Fibroblast of lung (primary cell): Measurements from ENCODE around the gene STAT5A. TPM values are rescaled to one million over a fixed set of nuclear protein-coding genes. Genes with fewer than 3 reads are reported as not detected.
"Not testable (repeated sequence)": the region's sequence is repeated elsewhere in the genome, so short reads cannot be mapped to it uniquely, and the experiment has no call there.

Experiments
- DNase-seq, 2 donors: peaks; one replicate each; pipeline versions ENCODE4 v3.0.0 to v3.0.0-alpha.2; 2010; ENCODE audit warnings: low read depth in 2 of 2
- H2AFZ ChIP-seq: 2 replicates; pipeline ENCODE4 v1.5.1; 2012; ENCODE audit warnings: low read length, control low read depth, inconsistent platforms
- H3K27ac ChIP-seq: 2 replicates; pipeline ENCODE4 v1.5.1; 2011; ENCODE audit warnings: low read length, control low read depth; ENCODE audit not compliant: insufficient read depth
- H3K27me3 ChIP-seq: 2 replicates; pipeline ENCODE4 v1.5.1; 2011; ENCODE audit warnings: mild to moderate bottlenecking, low read length; ENCODE audit not compliant: control insufficient read depth, insufficient read depth
- H3K36me3 ChIP-seq: 2 replicates; pipeline ENCODE4 v1.5.1; 2011; ENCODE audit warnings: low read length; ENCODE audit not compliant: control insufficient read depth, insufficient read depth
- H3K4me1 ChIP-seq: 2 replicates; pipeline ENCODE4 v1.5.1; 2011; ENCODE audit warnings: low read length; ENCODE audit not compliant: control insufficient read depth, insufficient read depth; ENCODE audit errors: extremely low read depth
- H3K4me2 ChIP-seq: 2 replicates; pipeline ENCODE4 v1.5.1; 2011; ENCODE audit warnings: low read length, control low read depth; ENCODE audit not compliant: insufficient read depth; ENCODE audit errors: extremely low read depth
- H3K4me3 ChIP-seq, 4 experiments: fragments of 200-600 bp in 1 of 4; sonication (generic) in 1 of 4; replicated peaks in 1 of 4; 2 replicates each; pipeline ENCODE4 v1.5.1; 2011 to 2016; ENCODE audit warnings: low read length in 4 of 4, low read depth in 3 of 4, mild to moderate bottlenecking in 3 of 4, control low read depth in 2 of 4, inconsistent platforms in 1 of 4, mixed read lengths in 1 of 4; ENCODE audit not compliant: insufficient read depth in 1 of 4; ENCODE audit errors: control extremely low read depth in 1 of 4
- H3K79me2 ChIP-seq: 2 replicates; pipeline ENCODE4 v1.5.1; 2012; ENCODE audit warnings: mild to moderate bottlenecking, low read length, inconsistent platforms; ENCODE audit not compliant: control insufficient read depth, insufficient read depth
- H3K9ac ChIP-seq: 2 replicates; pipeline ENCODE4 v1.5.1; 2011; ENCODE audit warnings: mild to moderate bottlenecking, low read length, control low read depth; ENCODE audit not compliant: insufficient read depth
- H3K9me3 ChIP-seq: 2 replicates; pipeline ENCODE4 v1.5.1; 2012; ENCODE audit warnings: low read depth, low read length; ENCODE audit not compliant: control insufficient read depth, insufficient read depth
- H4K20me1 ChIP-seq: 2 replicates; pipeline ENCODE4 v1.5.1; 2011; ENCODE audit warnings: low read length; ENCODE audit not compliant: control insufficient read depth, insufficient read depth; ENCODE audit errors: extremely low read depth
- EZH2 ChIP-seq: IDR thresholded peaks from 2 replicates; pipeline ENCODE4 v1.5.1; 2012; ENCODE audit warnings: low read length, control low read depth, mild to moderate bottlenecking; ENCODE audit errors: missing control alignments
- polyA plus RNA-seq, 2 donors: library from polyadenylated mRNA; depleted of rRNA in 1 of 2; stranded (reverse) in 1 of 2; unstranded in 1 of 2; fragments of >200 nt; gene quantifications; 2 replicates each; pipeline ENCODE4 v1.2.1, GENCODE V29; 2011 to 2012; ENCODE audit warnings: missing spikeins in 1 of 2
- total RNA-seq: library from RNA; depleted of rRNA; stranded (reverse); fragments of >200 nt; gene quantifications from 2 replicates; pipeline ENCODE4 v1.2.1, GENCODE V29; 2014
- TF ChIP-seq, protein P1 (sequence below), 2 donors: IDR thresholded peaks in 1 of 2; conservative IDR thresholded peaks in 1 of 2; 1 replicate in 1 of 2; 2 replicates in 1 of 2; pipeline ENCODE4 v1.5.1; 2011 to 2012; ENCODE audit warnings: low read length in 2 of 2, control low read depth in 1 of 2, inconsistent platforms in 1 of 2, low read depth in 1 of 2, mild to moderate bottlenecking in 1 of 2

The STAT5A gene
- total and polyA plus RNA-seq, 2 donors (not counting 1 experiment from before 2014, with no cell fraction given), result 6.9 to 28.4 TPM

DNA sequence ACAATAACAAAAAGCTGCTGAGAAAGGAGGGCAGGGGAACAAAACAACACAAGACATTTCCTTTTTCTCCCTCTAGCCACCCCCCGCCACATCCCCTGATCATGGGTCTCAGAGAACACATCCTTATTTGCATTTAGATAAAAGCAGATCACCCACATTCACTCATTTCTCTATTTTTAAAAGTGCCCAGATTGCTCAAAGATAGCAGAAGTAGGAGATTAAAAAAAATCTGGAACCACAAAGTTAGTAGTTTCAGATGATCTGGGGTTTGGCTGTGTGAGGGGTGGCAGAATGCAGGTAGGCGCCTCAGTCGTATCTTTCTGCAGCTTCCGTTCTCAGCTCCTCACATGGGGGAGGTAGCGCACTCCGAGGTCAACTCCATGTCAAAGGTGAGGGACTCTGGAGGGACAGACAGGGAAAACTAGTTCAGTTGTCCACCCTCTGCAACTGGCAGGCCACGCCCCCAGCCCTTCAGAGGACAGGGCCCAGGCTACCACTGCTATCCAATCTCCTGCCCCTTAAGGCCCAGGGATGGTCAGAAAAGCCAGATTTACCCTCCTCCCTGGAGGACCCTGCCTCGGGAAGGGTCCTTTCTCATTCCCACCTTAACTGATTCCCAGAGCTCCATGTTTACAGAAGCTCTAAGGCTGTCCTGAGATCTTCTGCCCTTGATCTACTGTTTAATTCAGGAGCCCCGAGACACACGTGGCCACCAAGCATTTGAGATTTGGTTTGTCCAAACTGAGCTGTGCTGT lies 27.3 kb downstream of the STAT5A start:
- H3K4me3 ChIP-seq, result no peak overlapping the region
- peaks cover 10% of the 10 kb centered on the region for H3K36me3 ChIP-seq
- TF ChIP-seq, protein P1, sequence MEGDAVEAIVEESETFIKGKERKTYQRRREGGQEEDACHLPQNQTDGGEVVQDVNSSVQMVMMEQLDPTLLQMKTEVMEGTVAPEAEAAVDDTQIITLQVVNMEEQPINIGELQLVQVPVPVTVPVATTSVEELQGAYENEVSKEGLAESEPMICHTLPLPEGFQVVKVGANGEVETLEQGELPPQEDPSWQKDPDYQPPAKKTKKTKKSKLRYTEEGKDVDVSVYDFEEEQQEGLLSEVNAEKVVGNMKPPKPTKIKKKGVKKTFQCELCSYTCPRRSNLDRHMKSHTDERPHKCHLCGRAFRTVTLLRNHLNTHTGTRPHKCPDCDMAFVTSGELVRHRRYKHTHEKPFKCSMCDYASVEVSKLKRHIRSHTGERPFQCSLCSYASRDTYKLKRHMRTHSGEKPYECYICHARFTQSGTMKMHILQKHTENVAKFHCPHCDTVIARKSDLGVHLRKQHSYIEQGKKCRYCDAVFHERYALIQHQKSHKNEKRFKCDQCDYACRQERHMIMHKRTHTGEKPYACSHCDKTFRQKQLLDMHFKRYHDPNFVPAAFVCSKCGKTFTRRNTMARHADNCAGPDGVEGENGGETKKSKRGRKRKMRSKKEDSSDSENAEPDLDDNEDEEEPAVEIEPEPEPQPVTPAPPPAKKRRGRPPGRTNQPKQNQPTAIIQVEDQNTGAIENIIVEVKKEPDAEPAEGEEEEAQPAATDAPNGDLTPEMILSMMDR (conservative IDR thresholded peaks at IDR 0.05 in 1 of 2, IDR thresholded peaks at IDR 0.05 in 1 of 2; ENCODE audit: low read depth in 1 of 2, low read length in 2 of 2), result no peak
- no peak for TF ChIP-seq EZH2
- no peaks in the 10 kb centered on the region for H4K20me1 ChIP-seq
- DNase-seq, result no peak
- no peaks in the 10 kb centered on the region for H3K79me2 ChIP-seq
- H3K4me1 ChIP-seq, result peaks cover 11% of the 10 kb centered on the region
- H3K4me2 ChIP-seq, result no peak overlapping the region
- no peak overlapping the region for H3K9ac ChIP-seq
- H2AFZ ChIP-seq, result no peak overlapping the region
- no peaks in the 10 kb centered on the region for H3K27me3 ChIP-seq
- H3K27ac ChIP-seq, result no peak overlapping the region
- no peaks in the 10 kb centered on the region for H3K9me3 ChIP-seq

DNA sequence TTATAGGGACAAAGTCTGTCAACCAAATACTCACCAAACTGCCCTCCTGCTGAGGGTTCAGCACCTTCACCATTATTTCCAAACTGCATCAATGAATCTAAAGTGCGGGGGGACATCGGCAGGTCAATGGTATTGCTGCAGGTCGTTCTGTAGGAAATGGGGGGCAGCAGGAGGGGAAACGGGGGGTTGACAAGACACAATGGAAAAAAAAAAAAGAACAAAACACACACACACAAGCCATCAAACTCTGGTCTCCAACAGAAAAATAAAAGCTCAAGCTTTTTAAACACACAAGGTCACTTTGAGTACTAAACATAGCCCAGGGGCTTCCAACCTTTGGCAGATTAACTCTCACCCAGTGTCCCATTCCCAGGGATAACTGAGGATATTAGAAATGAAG lies 28.5 kb downstream of the STAT5A start:
- H3K36me3 ChIP-seq, result peaks cover 11% of the 10 kb centered on the region
- no peaks in the 10 kb centered on the region for H4K20me1 ChIP-seq
- H3K4me1 ChIP-seq, result peaks cover 4% of the 10 kb centered on the region

DNA sequence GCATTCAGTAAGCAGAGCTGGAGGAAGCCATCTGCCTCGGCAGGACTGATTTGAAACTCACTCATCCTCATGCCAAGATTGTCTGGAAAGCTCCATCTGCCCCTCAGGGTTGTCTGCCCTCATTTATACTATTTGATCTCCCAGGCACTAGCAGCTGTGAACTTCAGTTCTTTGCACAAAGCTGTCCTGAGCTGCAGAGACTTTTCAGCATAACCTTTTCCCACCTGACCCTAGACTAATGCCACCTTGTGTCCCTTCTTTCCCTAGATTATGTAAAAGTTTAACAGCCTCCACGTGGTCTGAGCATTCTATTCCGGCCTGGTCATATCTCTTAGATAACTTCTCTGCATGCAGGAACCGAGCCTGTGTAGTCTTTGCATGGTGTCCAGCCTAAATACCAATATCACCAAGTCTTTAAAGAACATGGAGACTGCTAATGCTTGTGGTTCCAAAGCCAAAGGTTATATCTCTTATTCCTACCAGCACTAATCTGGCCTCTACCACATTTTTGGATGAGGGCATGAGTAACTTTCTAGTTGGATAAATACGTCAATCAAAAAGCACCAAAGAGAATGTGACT lies 29.1 kb downstream of the STAT5A start:
- DNase-seq, result no peak

More for the DNA sequence above, 28.5 kb downstream of the STAT5A start:
- Histone ChIP-seq H3K27ac (no peak overlapping the region), H3K9ac (no peak overlapping the region), H3K9me3 (no peaks in the 10 kb centered on the region), H3K4me2 (no peak overlapping the region), H3K79me2 (no peaks in the 10 kb centered on the region), H3K4me3 (no peak overlapping the region), H3K27me3 (no peaks in the 10 kb centered on the region), H2AFZ (no peak overlapping the region)
- TF ChIP-seq, protein P1 (conservative IDR thresholded peaks at IDR 0.05 in 1 of 2, IDR thresholded peaks at IDR 0.05 in 1 of 2; ENCODE audit: low read depth in 1 of 2, low read length in 2 of 2), result no peak
- no peak for TF ChIP-seq EZH2
- no peak for DNase-seq

DNA sequence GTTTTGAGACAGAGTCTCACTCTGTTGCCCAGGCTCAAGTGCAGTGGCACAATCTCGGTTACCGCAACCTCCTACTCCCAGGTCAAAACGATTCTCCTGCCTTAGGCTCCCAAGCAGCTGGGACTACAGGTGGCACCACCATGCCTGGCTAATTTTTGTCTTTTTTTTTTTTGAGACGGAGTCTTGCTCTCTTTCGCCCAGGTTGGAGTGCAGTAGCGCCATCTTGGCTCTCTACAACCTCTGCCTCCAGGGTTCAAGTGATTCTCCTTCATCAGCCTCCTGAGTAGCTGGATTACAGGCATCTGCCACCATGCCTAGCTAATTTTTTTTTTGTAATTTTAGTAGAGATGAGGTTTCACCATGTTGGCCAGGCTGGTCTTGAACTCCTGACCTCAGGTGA lies 29.7 kb downstream of the STAT5A start:
- not testable (repeated sequence) for H3K9me3 ChIP-seq, H3K4me3 ChIP-seq, H3K4me2 ChIP-seq, H3K27me3 ChIP-seq, H3K79me2 ChIP-seq, H3K9ac ChIP-seq, H3K4me1 ChIP-seq, H3K27ac ChIP-seq, H4K20me1 ChIP-seq, H2AFZ ChIP-seq, DNase-seq
- peaks cover 15% of the 10 kb centered on the region for H3K36me3 ChIP-seq

More for the DNA sequence above, 29.1 kb downstream of the STAT5A start:
- H3K9me3 ChIP-seq, result no peaks in the 10 kb centered on the region
- H2AFZ ChIP-seq, result no peak overlapping the region
- no peak overlapping the region for H3K9ac ChIP-seq
- H3K79me2 ChIP-seq, result no peaks in the 10 kb centered on the region
- no peaks in the 10 kb centered on the region for H3K27me3 ChIP-seq
- H3K4me3 ChIP-seq, result no peak overlapping the region
- H3K4me2 ChIP-seq, result no peak overlapping the region
- peaks cover 14% of the 10 kb centered on the region for H3K36me3 ChIP-seq
- no peaks in the 10 kb centered on the region for H4K20me1 ChIP-seq
- TF ChIP-seq, protein P1 (conservative IDR thresholded peaks at IDR 0.05 in 1 of 2, IDR thresholded peaks at IDR 0.05 in 1 of 2; ENCODE audit: low read depth in 1 of 2, low read length in 2 of 2), result no peak
- no peak for TF ChIP-seq EZH2
- H3K4me1 ChIP-seq, result no peaks in the 10 kb centered on the region
- no peak overlapping the region for H3K27ac ChIP-seq
